Measurements from ENCODE around the gene OCEL1.
"Not testable (repeated sequence)": the region's sequence is repeated elsewhere in the genome, so short reads cannot be mapped to it uniquely, and the experiment has no call there.

Gene OCEL1, protein sequence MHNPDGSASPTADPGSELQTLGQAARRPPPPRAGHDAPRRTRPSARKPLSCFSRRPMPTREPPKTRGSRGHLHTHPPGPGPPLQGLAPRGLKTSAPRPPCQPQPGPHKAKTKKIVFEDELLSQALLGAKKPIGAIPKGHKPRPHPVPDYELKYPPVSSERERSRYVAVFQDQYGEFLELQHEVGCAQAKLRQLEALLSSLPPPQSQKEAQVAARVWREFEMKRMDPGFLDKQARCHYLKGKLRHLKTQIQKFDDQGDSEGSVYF

DNA sequence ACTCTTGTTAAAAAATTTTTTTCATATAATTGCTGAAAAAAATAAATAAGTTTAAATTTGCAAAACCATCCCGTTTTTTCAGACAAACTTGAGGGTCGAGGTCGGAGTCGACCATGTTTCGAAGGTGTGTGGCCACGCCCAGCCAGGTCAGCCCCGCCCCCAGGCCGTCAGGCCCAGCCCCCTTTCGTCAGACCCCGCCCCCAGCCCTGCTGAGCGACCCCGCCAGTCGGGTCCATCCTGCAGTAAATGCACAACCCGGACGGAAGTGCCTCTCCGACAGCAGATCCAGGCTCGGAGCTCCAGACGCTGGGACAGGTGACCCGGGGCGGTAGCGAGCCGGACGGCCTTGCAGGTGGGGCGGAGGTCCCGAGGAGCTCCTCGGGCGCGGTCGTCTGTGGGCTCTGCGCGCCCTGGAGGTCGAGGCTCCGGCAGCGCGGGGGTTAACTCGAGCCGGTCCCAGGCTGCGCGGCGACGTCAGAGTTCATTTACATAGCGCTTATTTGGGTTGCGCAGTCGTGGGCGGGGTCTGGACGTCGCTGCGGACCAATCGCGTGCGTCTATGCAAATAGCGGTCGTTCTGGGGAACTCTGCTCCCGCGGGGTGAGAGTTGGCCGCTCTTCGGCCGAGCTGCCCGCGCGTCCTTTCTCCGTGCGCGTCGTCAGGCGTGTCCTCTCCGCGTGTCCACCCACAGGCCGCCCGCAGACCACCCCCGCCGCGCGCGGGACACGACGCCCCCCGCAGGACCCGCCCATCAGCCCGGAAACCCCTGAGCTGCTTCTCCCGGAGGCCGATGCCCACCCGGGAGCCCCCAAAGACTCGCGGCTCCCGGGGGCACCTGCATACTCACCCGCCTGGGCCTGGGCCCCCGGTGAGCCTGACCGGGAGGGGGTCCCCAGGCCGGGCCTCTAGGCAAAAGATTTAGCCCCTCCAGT is at the start of gene OCEL1:
Gene OCEL1, plus strand, starts transcription at position 225 of the 932 bp plus-strand sequence. Its CDS starts 22 bp downstream, at position 247.
- peak; percentile 92 to 94 for DNase-seq (ENCODE audit: low read depth in 1 of 2, low spot score in 1 of 2)

DNA sequence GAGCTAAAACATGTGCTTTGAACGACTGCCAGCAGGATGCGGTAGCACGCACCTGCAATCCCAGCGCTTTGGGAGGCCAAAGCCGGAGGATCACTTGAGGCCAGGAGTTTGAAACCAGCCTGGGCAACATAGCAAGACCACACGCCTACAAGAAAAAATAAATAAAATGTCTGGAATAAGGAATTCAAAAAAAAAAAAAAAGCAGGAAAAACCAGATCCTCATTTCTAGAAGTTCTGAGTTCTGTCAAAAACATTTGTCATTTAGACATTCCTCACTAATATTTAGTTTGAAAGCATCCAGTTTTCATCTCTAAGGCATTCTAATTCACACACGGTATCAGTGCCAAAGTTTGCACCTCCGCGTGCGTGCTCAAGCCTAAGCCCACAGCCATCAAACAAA is 47.7 kb upstream of the OCEL1 start:
- DNase-seq (ENCODE audit: low read depth in 1 of 2, low spot score in 1 of 2): no peak

DNA sequence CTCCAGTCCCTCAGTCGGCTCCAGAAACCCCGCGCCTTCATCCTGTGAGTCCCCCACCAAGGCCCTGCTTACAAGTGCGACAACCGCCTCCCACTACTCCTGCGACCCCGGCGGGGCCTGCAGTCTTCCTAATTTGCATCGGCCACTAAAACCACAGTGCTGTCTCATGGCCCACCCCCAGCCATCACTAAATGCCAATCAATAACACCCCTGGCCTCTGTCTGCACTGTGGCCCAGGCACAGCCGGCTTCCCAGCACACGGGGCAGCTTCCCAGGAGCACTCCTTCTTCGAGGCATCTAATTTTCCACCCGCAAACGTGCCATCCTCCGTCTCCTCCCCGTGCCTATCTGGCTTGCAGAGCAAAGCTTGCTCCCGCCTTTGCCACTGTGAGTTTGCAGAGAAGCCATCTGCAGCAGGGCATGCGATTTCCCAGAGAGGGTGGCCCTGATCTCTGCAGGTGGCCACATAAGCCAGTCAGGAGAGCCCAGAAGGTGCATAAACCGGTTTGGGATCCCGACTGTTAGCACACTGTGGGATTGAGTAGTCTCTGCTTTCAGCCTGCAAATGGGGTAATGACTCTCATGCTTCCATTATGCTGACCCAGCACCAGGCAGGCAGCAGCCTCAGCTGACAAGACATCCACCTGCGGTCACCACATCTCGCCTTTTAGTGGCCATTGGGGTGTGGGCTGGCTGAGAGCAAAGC is 44.9 kb upstream of the OCEL1 start:
- no peak for DNase-seq (ENCODE audit: low read depth in 1 of 2, low spot score in 1 of 2)

DNA sequence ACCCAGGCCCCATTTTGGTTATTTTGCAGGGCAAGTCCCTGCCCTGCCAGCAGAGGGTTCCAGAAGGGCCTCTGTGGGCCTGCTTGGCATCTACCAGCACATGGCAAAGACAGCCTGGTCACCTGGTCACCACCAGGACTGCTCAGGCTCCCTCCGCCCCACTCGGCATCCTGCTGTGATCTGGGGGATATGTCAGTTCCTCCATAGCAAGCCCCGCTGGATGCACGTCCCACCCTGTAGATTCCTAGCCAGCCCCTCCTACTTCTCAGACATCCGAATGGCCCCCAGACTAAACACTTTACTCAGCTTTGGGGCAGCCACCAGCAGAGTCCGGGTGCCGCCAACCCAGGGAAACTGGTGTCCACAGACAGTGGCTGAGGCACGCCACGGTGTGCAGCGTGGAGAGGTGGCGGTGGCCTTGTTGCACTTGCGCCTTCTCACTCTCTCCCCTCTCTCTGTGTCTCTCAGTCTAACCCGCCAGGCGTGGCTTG is 42.7 kb upstream of the OCEL1 start:
- no peak for DNase-seq (ENCODE audit: low read depth in 1 of 2, low spot score in 1 of 2)

DNA sequence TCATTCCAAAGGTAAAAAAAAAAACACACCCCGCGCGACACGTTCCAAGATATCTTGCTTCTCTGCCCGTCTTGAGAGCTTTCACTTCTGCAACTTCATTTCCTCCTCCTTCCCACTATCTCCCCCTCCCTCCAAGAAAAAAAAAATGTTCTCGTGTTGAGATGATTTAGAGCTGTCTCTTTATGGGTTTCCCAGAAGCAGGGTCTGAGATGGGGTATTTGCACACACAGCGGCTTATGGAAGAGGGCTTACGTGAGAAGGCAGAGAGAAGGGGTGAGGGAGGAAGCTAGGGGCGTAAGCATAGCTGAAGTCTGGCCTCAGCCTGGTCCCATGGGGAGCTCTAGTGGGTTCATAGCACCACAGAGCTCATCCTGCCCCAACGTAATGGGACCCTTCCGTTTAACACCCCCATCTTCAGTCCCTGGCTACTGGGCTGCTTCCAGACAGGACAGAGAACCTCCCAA is 42.1 kb upstream of the OCEL1 start:
- no peak for DNase-seq (ENCODE audit: low read depth in 1 of 2, low spot score in 1 of 2)

DNA sequence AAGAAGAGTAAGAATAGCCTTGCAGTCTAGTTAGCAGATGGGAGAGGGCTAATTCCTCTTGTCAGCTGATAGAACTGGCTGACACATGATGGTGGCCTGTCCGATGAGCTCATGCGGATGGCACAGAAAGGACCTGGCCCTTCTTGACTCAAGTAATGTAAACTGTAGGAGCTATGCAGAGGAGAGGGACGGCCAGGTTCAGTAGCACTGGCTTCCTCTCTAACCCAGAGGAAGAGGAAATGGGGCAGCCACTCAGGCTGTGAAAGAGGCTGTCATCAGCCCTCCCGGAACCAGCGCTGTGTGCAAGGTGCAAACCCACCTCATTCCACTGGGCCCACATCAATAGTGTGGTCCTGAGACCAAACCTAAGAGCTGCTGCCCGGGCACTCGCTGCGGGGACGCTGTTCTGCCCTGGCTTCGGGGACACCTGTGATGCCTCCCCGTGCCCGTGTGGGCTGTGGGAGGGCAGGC is 41.6 kb upstream of the OCEL1 start:
- DNase-seq (ENCODE audit: low read depth in 1 of 2, low spot score in 1 of 2): peak in 1 of 2 donors; percentile 23

DNA sequence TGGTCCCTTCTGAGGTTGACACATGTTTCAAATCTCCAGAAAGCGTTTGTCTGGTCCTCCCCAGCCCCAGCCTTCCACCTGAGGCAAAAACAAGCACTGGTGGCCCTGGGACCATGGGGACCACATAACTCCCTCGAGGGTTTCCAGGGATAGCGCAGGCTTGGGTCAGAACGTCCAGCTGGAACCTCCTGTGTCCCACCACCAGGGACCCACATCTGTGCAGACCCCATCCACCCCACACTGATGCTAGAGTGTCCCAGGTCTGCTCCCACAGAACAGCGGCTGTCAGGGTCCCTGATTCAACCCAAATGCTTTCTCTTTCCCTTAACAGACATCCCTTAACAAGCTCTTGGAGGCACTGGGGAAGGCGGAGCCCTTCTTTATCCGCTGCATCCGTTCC is 40.4 kb upstream of the OCEL1 start:
- DNase-seq (ENCODE audit: low read depth in 1 of 2, low spot score in 1 of 2): no peak

DNA sequence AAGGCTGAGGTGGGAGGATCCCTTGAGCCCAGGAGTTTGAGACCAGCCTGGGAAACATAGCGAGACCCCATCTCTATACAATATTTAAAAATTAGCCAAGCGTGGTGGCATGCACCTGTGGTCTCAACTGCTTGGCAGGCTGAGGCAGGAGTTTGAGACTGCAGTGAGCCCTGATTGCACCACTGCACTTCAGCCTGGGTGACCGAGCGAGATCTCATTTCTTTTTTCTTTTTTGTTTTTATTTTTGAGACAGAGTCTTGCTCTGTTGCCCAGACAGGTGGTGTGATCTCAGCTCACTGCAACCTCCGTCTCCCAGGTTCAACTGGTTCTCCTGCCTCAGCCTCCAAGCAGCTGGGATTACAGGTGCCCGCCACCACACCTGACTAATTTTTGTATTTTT is 34.3 kb upstream of the OCEL1 start:
- DNase-seq (ENCODE audit: low read depth in 1 of 2, low spot score in 1 of 2): not testable (repeated sequence)

DNA sequence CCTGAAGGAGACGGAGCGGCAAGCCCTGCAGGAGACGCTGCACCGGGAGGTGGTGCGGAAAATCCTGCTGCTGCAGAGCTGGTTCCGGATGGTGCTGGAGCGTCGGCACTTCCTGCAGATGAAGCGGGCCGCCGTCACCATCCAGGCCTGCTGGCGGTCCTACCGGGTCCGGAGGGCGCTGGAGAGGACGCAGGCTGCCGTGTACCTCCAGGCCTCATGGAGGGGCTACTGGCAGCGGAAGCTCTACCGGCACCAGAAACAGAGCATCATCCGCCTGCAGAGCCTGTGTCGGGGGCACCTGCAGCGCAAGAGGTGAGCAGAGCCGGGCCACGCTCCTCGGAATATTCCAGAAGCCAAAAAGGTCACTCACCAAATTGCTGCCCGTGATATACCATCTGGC is 33.3 kb upstream of the OCEL1 start:
- DNase-seq (ENCODE audit: low read depth in 1 of 2, low spot score in 1 of 2): no peak

DNA sequence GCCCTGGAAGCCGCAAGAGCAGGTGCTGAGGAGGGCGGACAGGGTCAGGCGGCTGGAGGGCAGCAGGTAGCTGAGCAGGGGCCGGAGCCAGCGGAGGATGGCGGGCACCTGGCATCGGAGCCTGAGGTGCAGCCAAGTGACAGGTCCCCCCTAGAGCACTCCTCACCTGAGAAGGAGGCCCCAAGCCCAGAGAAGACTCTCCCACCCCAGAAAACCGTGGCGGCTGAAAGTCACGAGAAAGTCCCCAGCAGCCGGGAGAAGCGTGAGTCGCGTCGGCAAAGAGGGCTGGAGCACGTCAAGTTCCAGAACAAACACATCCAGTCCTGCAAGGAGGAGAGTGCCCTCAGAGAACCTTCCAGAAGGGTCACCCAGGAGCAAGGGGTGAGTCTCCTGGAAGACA is 31.4 kb upstream of the OCEL1 start:
- DNase-seq (ENCODE audit: low read depth in 1 of 2, low spot score in 1 of 2): no peak

DNA sequence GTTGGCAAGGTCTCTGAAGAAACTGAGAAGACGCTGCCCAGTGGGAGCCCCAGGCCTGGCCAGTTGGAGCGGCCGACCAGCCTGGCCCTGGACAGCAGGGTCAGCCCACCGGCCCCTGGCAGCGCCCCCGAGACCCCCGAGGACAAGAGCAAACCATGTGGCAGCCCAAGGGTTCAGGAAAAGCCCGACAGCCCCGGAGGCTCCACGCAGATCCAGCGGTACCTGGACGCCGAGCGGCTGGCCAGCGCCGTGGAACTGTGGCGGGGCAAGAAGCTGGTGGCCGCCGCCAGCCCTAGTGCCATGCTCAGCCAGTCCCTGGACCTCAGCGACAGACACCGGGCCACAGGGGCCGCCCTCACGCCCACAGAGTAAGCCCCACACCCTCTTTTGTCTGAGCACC is 30.9 kb upstream of the OCEL1 start:
- no peak for DNase-seq (ENCODE audit: low read depth in 1 of 2, low spot score in 1 of 2)

DNA sequence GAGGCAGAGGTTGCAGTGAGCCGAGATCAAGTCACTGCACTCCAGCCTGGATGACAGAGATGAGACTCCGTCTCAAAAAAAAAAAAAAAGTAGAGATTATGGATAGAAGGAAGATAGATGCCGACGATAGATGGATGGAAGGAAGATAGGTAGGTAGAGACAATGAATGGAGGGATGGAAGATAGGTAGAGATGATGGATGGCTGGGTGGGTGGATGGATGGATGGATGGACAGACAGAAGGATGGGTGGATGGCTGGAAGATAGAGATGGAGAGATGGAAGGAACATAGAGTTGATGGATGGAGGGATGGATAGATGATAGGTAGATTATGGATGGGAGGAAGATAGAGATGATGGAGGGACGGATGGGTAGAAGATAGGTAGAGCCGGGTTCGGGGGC is 29.4 kb upstream of the OCEL1 start:
- DNase-seq (ENCODE audit: low read depth in 1 of 2, low spot score in 1 of 2): no peak

DNA sequence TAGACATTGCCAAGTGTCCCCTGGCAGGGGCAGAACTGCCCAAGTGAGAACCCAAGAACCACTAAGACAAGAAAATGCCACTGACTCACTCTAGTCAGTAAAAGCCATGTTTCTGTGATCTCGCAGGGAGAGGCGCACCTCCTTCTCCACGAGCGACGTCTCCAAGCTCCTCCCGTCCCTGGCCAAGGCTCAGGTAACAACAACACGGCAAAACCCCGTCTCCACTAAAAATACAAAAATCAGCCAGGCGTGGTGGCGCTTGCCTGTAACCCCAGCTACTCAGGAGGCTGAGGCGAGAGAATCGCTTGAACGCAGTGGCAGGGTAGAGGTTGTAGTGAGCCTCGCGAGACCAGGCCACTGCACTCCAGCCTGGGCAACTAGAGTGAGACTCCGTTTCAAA is 28.4 kb upstream of the OCEL1 start:
- no peak for DNase-seq (ENCODE audit: low read depth in 1 of 2, low spot score in 1 of 2)

DNA sequence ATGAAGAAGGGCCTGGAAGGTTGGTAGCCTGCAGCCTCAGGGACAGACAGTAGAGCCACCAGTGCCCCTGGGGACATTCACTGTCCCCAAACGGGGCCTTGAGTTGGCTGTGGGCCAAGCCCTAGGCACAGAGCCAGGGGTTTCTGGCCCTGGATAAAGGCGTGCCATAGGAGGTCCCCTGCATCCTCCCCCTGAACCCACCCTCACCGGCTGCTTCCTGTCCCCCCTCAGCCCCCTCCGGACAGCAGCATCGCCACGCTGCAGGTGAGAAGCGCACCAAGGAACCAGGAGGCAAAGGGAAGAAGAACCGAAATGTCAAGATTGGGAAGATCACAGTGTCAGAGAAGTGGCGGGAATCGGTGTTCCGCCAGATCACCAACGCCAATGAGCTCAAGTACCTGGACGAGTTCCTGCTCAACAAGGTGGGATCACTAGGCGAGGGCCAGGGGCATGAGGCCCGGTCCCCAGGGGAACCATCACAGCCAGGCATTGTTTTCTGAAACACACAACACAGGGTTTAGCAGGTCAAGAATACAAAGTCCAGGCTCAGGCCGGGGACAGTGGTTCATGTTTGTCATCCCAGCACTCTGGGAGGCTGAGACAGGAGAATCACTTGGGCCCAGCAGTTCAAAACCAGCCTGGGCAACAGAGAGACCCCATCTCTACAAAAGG is 25.5 kb upstream of the OCEL1 start:
- DNase-seq (ENCODE audit: low read depth in 1 of 2, low spot score in 1 of 2): no peak

DNA sequence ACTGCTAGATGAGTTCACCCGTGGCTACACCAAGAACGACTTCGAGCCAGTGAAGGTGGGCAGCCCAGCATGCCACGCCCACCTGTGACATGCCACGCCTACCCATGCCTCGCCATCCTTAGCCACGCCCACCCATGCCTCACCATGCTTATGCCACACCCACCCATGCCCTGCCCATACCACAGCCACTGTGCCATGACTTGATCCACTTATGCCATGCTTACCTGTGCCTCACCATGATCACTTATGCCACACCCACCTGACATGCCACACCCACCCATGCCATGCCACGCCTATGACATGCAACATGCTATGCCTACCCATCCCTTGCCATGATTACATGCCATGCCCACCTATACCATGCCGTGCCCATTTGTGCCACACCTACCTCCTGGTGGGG is 23.8 kb upstream of the OCEL1 start:
- no peak for DNase-seq (ENCODE audit: low read depth in 1 of 2, low spot score in 1 of 2)

DNA sequence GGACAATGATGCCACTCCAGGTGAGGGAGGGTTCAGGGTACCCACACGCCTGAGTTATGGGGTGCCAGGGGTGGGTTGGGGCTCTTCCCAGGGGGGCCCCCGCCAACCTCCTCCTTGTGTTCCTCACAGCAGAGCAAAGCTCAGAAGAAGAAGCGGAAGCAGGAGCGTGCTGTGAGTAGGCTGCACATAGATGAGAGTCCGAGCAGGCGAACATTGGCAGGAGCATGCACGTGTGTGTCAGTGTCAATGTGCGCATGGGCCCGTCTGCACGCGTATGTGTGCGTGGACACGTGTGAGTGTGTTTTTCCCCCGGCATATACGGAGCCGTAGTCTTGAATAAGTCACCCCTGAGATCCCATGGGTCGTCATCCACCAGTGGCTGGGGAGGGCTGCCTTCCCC is 23.3 kb upstream of the OCEL1 start:
- no peak for DNase-seq (ENCODE audit: low read depth in 1 of 2, low spot score in 1 of 2)

DNA sequence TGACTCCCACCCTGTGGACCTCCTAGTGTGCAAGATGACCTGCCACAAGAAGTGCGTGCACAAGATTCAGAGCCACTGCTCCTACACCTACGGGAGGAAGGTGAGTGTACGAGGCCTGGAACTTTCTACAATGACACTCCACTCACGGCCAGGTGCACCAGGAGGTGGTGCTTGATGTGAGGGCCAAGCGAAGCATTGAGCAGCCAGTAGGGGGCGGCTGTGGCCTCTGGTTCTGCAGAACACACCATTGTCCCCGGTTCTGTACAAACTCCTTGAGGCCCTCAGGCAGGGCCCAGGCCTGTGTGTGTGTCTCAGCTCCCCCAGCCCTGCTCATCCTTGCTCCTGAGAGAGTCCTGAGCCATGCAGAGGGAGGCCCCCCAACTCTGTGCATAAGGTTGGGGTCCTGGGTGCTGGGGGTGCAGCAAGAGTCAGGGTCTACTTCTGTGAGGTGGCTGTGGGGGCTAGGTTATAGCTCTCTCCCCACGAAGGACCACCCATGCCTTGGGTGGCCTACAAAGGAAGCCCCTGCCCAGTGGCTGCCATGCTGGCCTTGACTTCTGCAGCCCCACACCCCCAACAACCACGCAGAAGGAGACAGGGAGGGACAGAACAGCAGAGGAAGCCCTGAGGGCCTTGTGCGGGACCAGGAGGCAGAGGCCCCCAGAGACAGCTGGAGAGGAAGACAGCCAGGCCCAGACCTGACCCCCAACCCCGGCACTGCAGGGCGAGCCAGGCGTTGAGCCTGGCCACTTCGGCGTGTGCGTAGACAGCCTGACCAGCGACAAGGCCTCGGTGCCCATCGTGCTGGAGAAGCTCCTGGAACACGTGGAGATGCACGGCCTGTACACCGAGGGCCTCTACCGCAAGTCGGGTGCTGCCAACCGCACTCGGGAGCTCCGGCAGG is 20.5 kb upstream of the OCEL1 start:
- peak; percentile 26 to 45 for DNase-seq (ENCODE audit: low read depth in 1 of 2, low spot score in 1 of 2)

DNA sequence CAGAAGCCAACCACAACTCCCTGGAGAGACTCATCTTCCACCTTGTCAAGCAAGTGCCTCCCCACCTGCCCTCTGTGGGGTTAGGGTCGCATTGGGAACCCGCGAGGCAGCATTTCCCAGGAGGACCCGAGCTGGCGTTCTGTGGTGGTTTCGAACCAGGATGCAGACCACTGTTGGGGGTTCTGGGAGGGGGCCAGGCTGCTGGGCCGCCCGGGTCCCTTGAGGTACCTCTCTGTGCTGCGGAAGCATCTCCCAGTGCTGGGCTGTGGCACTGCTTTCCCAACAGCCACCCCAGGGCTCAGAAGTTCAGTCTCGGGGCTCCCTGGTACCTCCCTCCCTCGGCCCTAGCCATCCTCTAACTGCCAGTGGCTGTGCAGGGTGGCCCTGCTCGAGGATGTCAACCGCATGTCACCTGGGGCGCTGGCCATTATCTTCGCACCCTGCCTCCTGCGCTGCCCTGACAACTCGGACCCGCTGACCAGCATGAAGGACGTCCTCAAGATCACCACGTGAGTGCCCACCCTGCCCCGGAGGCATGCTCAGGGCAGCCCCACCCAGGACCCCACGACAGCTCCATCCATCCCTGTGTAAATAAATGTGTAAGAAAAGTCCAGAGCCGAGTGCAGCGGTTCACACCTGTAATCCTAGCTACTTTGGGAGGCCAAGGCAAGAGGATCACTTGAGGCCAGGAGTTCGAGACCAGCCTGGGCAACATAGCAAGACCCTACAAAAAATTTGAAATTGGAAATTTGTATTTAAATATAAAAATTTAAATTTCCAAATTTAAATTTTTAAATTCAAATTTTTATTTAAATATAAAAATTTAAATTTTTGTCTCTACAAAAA is 19.1 kb upstream of the OCEL1 start:
- DNase-seq (ENCODE audit: low read depth in 1 of 2, low spot score in 1 of 2): no peak

Measured in activated T-helper 1 cell treated with anti-CD3 and anti-CD28 coated beads, Interleukin-2, amount 50 U/mL, for 16 hours (primary cell).